Liver (tissue), 9 donors: ENCODE results near the gene PPP3CA. TPM values are rescaled to one million over a fixed set of nuclear protein-coding genes. Genes with fewer than 3 reads are reported as not detected.

Experiments used
- DNase-seq: peaks from one replicate; pipeline ENCODE4 v3.0.0-alpha.2; 2017; ENCODE audit warnings: low spot score
- H3K27ac ChIP-seq, 2 donors: one replicate each; pipeline ENCODE4 v1.7.0; 2013; ENCODE audit warnings: inconsistent platforms in 2 of 2, low read length in 2 of 2, control low read depth in 1 of 2, low read depth in 1 of 2, mild to moderate bottlenecking in 1 of 2
- H3K27me3 ChIP-seq, 4 donors: one replicate each; pipeline versions ENCODE4 v1.6.1 to v1.7.0; 2013; ENCODE audit warnings: low read length in 3 of 4, inconsistent platforms in 1 of 4, mild to moderate bottlenecking in 1 of 4, moderate library complexity in 1 of 4; ENCODE audit not compliant: control insufficient read depth in 4 of 4, insufficient read depth in 4 of 4
- H3K36me3 ChIP-seq, 4 donors: one replicate each; pipeline versions ENCODE4 v1.6.1 to v1.7.0; 2013; ENCODE audit warnings: low read length in 3 of 4, mild to moderate bottlenecking in 3 of 4, low read depth in 1 of 4, moderate library complexity in 1 of 4; ENCODE audit not compliant: control insufficient read depth in 4 of 4, insufficient read depth in 3 of 4
- H3K4me1 ChIP-seq, 4 donors: one replicate each; pipeline versions ENCODE4 v1.6.1 to v1.7.0; 2013; ENCODE audit warnings: low read length in 3 of 4, mild to moderate bottlenecking in 3 of 4, moderate library complexity in 1 of 4; ENCODE audit not compliant: control insufficient read depth in 4 of 4, insufficient read depth in 4 of 4
- H3K4me3 ChIP-seq, 3 donors: one replicate each; pipeline versions ENCODE4 v1.6.1 to v1.7.0; 2013; ENCODE audit warnings: low read length in 3 of 3, control low read depth in 1 of 3, low read depth in 1 of 3, mild to moderate bottlenecking in 1 of 3
- H3K9ac ChIP-seq, 2 donors: one replicate each; pipeline ENCODE4 v1.7.0; 2013; ENCODE audit warnings: low read length in 2 of 2, mild to moderate bottlenecking in 2 of 2, moderate library complexity in 2 of 2, control low read depth in 1 of 2, low read depth in 1 of 2
- H3K9me3 ChIP-seq, 4 donors: one replicate each; pipeline versions ENCODE4 v1.6.1 to v1.7.0; 2013; ENCODE audit warnings: low read length in 3 of 4; ENCODE audit not compliant: control insufficient read depth in 4 of 4
- ATF3 ChIP-seq: IDR thresholded peaks from 2 replicates; pipeline ENCODE4 v1.6.1; 2016; ENCODE audit warnings: antibody characterized with exemption
- CTCF ChIP-seq: fragments of 150-350 bp; IDR thresholded peaks from 2 replicates; pipeline ENCODE4 v1.5.1; 2017; ENCODE audit warnings: improper control_type of control experiment, low read depth, low read length; ENCODE audit not compliant: missing input control
- EGR1 ChIP-seq, 2 donors: IDR thresholded peaks; 2 replicates each; pipeline ENCODE4 v1.6.1; 2016 to 2018; ENCODE audit warnings: antibody characterized with exemption in 2 of 2, low read depth in 2 of 2
- FOXA1 ChIP-seq: IDR thresholded peaks from 2 replicates; pipeline ENCODE4 v1.6.1; 2016; ENCODE audit warnings: antibody characterized with exemption
- FOXA2 ChIP-seq: IDR thresholded peaks from 2 replicates; pipeline ENCODE4 v1.6.1; 2016; ENCODE audit warnings: antibody characterized with exemption
- GABPA ChIP-seq, 2 donors: IDR thresholded peaks in 1 of 2; conservative IDR thresholded peaks in 1 of 2; 2 replicates each; pipeline ENCODE4 v1.6.1; 2016; ENCODE audit warnings: antibody characterized with exemption in 2 of 2, mild to moderate bottlenecking in 1 of 2, moderate library complexity in 1 of 2
- HNF4A ChIP-seq, 2 donors: conservative IDR thresholded peaks; 2 replicates each; pipeline ENCODE4 v1.6.1; 2016; ENCODE audit warnings: antibody characterized with exemption in 2 of 2, mild to moderate bottlenecking in 2 of 2
- HNF4G ChIP-seq: IDR thresholded peaks from 2 replicates; pipeline ENCODE4 v1.6.1; 2016; ENCODE audit warnings: antibody characterized with exemption
- JUND ChIP-seq, 2 donors: IDR thresholded peaks; 2 replicates each; pipeline ENCODE4 v1.6.1; 2016; ENCODE audit warnings: antibody characterized with exemption in 2 of 2
- MAX ChIP-seq: IDR thresholded peaks from 2 replicates; pipeline ENCODE4 v1.6.1; 2016; ENCODE audit warnings: antibody characterized with exemption
- NR2F2 ChIP-seq: IDR thresholded peaks from 2 replicates; pipeline ENCODE4 v1.6.1; 2016; ENCODE audit warnings: antibody characterized with exemption
- RAD21 ChIP-seq, 2 donors: IDR thresholded peaks; 2 replicates each; pipeline ENCODE4 v1.6.1; 2016; ENCODE audit warnings: antibody characterized with exemption in 2 of 2, mild to moderate bottlenecking in 2 of 2
- REST ChIP-seq: IDR thresholded peaks from 2 replicates; pipeline ENCODE4 v1.6.1; 2016; ENCODE audit warnings: antibody characterized with exemption, mild to moderate bottlenecking
- RXRA ChIP-seq, 2 donors: IDR thresholded peaks; 2 replicates each; pipeline ENCODE4 v1.6.1; 2017 to 2018; ENCODE audit warnings: antibody characterized with exemption in 2 of 2, mild to moderate bottlenecking in 1 of 2
- SP1 ChIP-seq: IDR thresholded peaks from 2 replicates; pipeline ENCODE4 v1.6.1; 2018; ENCODE audit warnings: antibody characterized with exemption, mild to moderate bottlenecking
- TAF1 ChIP-seq: conservative IDR thresholded peaks from 2 replicates; pipeline ENCODE4 v1.6.1; 2016; ENCODE audit warnings: antibody characterized with exemption, mild to moderate bottlenecking
- YY1 ChIP-seq: IDR thresholded peaks from 2 replicates; pipeline ENCODE4 v1.6.1; 2016; ENCODE audit warnings: antibody characterized with exemption, mild to moderate bottlenecking
- ZBTB33 ChIP-seq: IDR thresholded peaks from 2 replicates; pipeline ENCODE4 v1.6.1; 2016; ENCODE audit warnings: antibody characterized with exemption
- WGBS: extraction: QIAGEN DNeasy Blood & Tissue Kit; methylation state at CpG from one replicate; pipeline ENCODE4 v1.1.7; 2013; 5-methylcytosine and 5-hydroxymethylcytosine counted together
- polyA plus RNA-seq, 2 donors: library from polyadenylated mRNA; stranded (reverse) in 1 of 2; unstranded in 1 of 2; fragments of 200-250 nt in 1 of 2; fragments of >200 nt in 1 of 2; fragmentation: Nextera tagmentation in 1 of 2; extraction: Ambion mirVana in 1 of 2; gene quantifications; one replicate each; pipeline versions ENCODE4 v1.2.1 to v1.2.3, GENCODE V29; 2013 to 2015
- total RNA-seq, 2 donors: library from RNA; depleted of rRNA; stranded (reverse); fragments of >200 nt; gene quantifications; one replicate each; pipeline ENCODE4 v1.2.3, GENCODE V29; 2014
- donor health status: healthy.
- donor health status: healthy.
- donor health status: healthy.
- donor health status: healthy.
- donor health status: healthy.

Gene PPP3CA
- total and polyA plus RNA-seq, 4 donors = 3.6 to 18.2 (median 14.2) TPM

- Histone ChIP-seq H3K36me3 (no peaks in the 10 kb centered on the region), H3K4me1 (peaks cover 1 to 25% (median 15%) of the 10 kb centered on the region in 4 donors), H3K27ac (peak overlapping the region; percentile 93 to 97), H3K27me3 (no peaks in the 10 kb centered on the region), H3K9ac (peak overlapping the region; percentile 29 to 49), H3K9me3 (no peaks in the 10 kb centered on the region), H3K4me3 (peak overlapping the region; percentile 65 to 96 (median 87))
- peak; percentile 69 for DNase-seq
- TF ChIP-seq MAX (no peak), YY1 (no peak), CTCF (no peak), JUND (IDR thresholded peaks at IDR 0.05) (no peak), RAD21 (IDR thresholded peaks at IDR 0.05) (peak in 1 of 2 donors; percentile 11), TAF1 (no peak)
- under 1% methylated on average over 93 of the region's 93 CpGs for WGBS
Observed at GRCh38 chr4:101346351-101347266, 717 bp downstream of the PPP3CA start.

- Histone ChIP-seq H3K4me3 (peak overlapping the region; percentile 63 to 96 (median 82)), H3K9me3 (no peaks in the 10 kb centered on the region), H3K27ac (peak overlapping the region; percentile 48 to 93), H3K9ac (peak overlapping the region; percentile 37 to 61), H3K4me1 (peaks cover 1 to 25% (median 15%) of the 10 kb centered on the region in 4 donors), H3K27me3 (no peaks in the 10 kb centered on the region), H3K36me3 (no peaks in the 10 kb centered on the region)
- no peak for TF ChIP-seq RAD21 (IDR thresholded peaks at IDR 0.05)
- TF ChIP-seq TAF1 = no peak
- no peak for TF ChIP-seq CTCF
- no peak for TF ChIP-seq YY1
- TF ChIP-seq JUND (IDR thresholded peaks at IDR 0.05) = no peak
- no peak for TF ChIP-seq FOXA1
- TF ChIP-seq HNF4A (conservative IDR thresholded peaks at IDR 0.05) = no peak
- no peak for TF ChIP-seq RXRA (IDR thresholded peaks at IDR 0.05)
- TF ChIP-seq FOXA2 = no peak
- no peak for TF ChIP-seq GABPA (IDR thresholded peaks at IDR 0.05 in 1 of 2, conservative IDR thresholded peaks at IDR 0.05 in 1 of 2)
- TF ChIP-seq ATF3 = no peak
- no peak for TF ChIP-seq REST
- TF ChIP-seq SP1 = no peak
- TF ChIP-seq NR2F2 = no peak
- no peak for TF ChIP-seq HNF4G
- TF ChIP-seq MAX = no peak
- no peak for TF ChIP-seq EGR1 (IDR thresholded peaks at IDR 0.05; ENCODE audit: low read depth in 2 of 2)
- no peak for TF ChIP-seq ZBTB33
- peak; percentile 72 for DNase-seq
- WGBS = 2% methylated on average over 45 of the region's 45 CpGs
Observed at GRCh38 chr4:101345596-101346350, 1.6 kb downstream of the PPP3CA start.
